Activated CD4-positive, alpha-beta memory T cell treated with anti-CD3 and anti-CD28 coated beads for 36 hours (primary cell): ENCODE data around the gene MCOLN3. TPM values are rescaled to one million over a fixed set of nuclear protein-coding genes. Genes with fewer than 3 reads are reported as not detected.

Experiments used
- CTCF ChIA-PET: fragments of 350-600 bp; sonication (Branson Sonifier 250); formaldehyde crosslinking; loops from one replicate; lab custom pipeline; 2021; ENCODE audit warnings: antibody characterized with exemption, inconsistent platforms; lab: Charles Lee
- POLR2A ChIA-PET: fragments of 350-600 bp; sonication (Branson Sonifier 250); formaldehyde crosslinking; loops from one replicate; lab custom pipeline; 2021; ENCODE audit warnings: antibody characterized with exemption; lab: Charles Lee
- DNase-seq: peaks from one replicate; pipeline ENCODE4 v3.0.0-alpha.2; 2020
- H3K27ac Mint-ChIP-seq: one replicate; pipeline ENCODE4 v1.8.0; 2021; ENCODE audit warnings: mixed read lengths
- H3K27me3 Mint-ChIP-seq: one replicate; pipeline ENCODE4 v1.8.0; 2021; ENCODE audit warnings: mixed read lengths
- H3K36me3 Mint-ChIP-seq: one replicate; pipeline ENCODE4 v1.8.0; 2021; ENCODE audit warnings: mixed read lengths
- H3K4me1 Mint-ChIP-seq: one replicate; pipeline ENCODE4 v1.8.0; 2021; ENCODE audit warnings: low read depth, mixed read lengths
- H3K4me3 Mint-ChIP-seq: one replicate; pipeline ENCODE4 v1.8.0; 2021; ENCODE audit warnings: mild to moderate bottlenecking, mixed read lengths
- H3K9me3 Mint-ChIP-seq: one replicate; pipeline ENCODE4 v1.8.0; 2021; ENCODE audit warnings: mixed read lengths
- intact Hi-C: fragments of 100-400 bp; cut with micrococcal nuclease; formaldehyde crosslinking; loops from one replicate; pipeline ENCODE4 v1.15.1; 2023
- total RNA-seq, 2 experiments: library from RNA; stranded (reverse); gene quantifications; one replicate each; pipeline ENCODE4 v1.2.3, GENCODE V29; 2021

The MCOLN3 gene
- total RNA-seq = under 1 TPM; 0.22 to 0.62 TPM

GRCh38 chr1:85048296-85049064, at the start of gene MCOLN3:
MCOLN3 (minus strand) TSS chr1:85048500; CDS start chr1:85045360, 3,140 bp downstream.
- peak; percentile 54 for DNase-seq
- no peak within 1 kb of the TSS for H3K27ac Mint-ChIP-seq
- CTCF ChIA-PET = interaction anchor here (1.0 to 3.6 kb wide), 5 partner anchors 10 to 211 kb away, joined by 3 to 18 read pairs (median 4); partner anchors contain the start of gene C1orf52
- no peaks in the 10 kb centered on the region for H3K9me3 Mint-ChIP-seq
- H3K4me3 Mint-ChIP-seq = peak within 1 kb of the TSS; percentile 64
- intact Hi-C loops = loop anchor here (1.0 to 10.0 kb wide), 2 partner anchors 49 to 186 kb away; no protein-coding TSS in a partner anchor
- POLR2A ChIA-PET = interaction anchor here (1.2 kb wide), 1 partner anchor 103 kb away, joined by 3 read pairs; no protein-coding TSS in a partner anchor
- H3K27me3 Mint-ChIP-seq = peaks cover 39% of the 10 kb centered on the region
- H3K4me1 Mint-ChIP-seq = peaks cover 17% of the 10 kb centered on the region
- H3K36me3 Mint-ChIP-seq = no peaks in the 10 kb centered on the region

DNA sequence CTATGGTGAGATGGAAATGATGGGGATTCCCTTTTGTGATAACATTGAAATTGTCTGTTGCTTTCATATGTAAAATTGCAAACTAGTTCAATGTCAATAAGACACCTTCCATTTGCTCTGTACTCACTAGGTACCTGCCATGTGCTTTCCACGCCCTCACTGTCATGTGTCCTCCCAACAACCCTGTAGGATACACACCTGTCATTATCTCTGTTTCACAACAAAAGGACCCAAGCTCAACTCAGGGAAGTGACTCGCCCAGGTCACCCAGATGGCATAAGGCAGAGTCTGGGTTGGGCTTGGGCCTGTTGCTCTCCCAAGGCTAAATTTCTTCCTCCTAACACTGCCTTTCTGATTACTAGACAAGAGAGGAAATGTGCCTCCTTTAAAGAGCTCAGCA, 45.3 kb upstream of the MCOLN3 start:
- H3K27ac Mint-ChIP-seq = no peak overlapping the region
- peaks cover 7% of the 10 kb centered on the region for H3K4me1 Mint-ChIP-seq
- no peak for DNase-seq
- no peaks in the 10 kb centered on the region for H3K9me3 Mint-ChIP-seq
- no peak overlapping the region for H3K4me3 Mint-ChIP-seq
- ChIA-PET POLR2A (no interaction called here), CTCF (interaction anchor here (1.2 kb wide), 1 partner anchor 15 kb away, joined by 4 read pairs; no protein-coding TSS in a partner anchor)
- no peaks in the 10 kb centered on the region for H3K36me3 Mint-ChIP-seq
- intact Hi-C loops = loop anchor here (5.0 kb wide), 1 partner anchor 146 kb away; no protein-coding TSS in a partner anchor
- peaks cover 6% of the 10 kb centered on the region for H3K27me3 Mint-ChIP-seq

DNA sequence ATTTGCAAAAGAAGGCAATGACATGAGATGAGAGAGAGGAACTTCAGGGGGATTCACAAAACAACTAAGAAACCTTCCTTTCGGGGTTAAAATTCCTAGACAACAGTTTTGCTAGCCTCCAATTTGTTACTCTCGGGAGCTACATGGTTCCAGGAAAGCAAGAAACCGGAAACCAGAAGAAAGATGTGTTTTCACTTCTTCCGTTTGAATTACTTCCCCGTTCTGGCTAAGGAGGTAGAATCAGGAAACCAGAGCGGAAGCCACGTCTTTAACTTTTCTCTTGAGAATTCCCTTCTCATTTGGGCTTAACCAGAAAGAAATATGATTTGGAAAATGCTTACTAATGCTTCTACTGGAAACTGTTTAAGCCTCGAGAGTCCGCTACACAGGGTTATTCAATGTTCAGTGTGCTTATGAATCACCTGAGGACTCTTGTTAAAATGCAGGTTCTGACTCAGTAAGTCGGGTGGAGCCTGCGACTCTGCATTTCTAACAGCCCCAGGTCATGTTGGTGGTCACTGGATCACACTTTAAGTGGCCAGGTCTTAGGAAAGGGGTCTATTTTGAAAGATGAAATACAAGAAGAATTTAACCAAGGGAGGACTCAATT, 43.5 kb upstream of the MCOLN3 start:
- peak; percentile 53 for DNase-seq
- CTCF ChIA-PET = interaction anchor here (1.1 kb wide), 1 partner anchor 147 kb away, joined by 5 read pairs; no protein-coding TSS in a partner anchor
- peak overlapping the region; percentile 49 for H3K4me3 Mint-ChIP-seq

DNA sequence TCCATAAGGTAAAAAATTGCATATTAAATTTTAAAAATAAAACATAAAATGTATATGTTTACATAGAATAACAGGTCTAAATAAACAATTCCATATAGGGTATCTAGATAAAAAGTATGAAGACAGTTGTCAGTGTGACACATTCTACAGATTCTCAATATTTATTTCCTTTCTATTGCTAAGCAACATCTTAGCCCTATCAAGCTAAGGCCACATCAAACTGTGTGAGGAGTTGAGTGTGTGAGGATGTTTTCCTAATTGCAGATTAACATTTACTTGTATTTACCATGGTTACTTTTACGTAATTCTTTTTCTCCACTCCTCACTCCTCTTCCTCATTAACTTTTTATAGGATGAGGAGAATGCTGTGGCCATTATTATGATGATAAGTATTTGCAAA, 41.9 kb upstream of the MCOLN3 start:
- Mint-ChIP-seq H3K9me3 (no peaks in the 10 kb centered on the region), H3K27ac (no peak overlapping the region), H3K36me3 (no peaks in the 10 kb centered on the region), H3K4me3 (no peak overlapping the region), H3K4me1 (peaks cover 7% of the 10 kb centered on the region), H3K27me3 (peaks cover 6% of the 10 kb centered on the region)
- intact Hi-C loops = loop anchor here (5.0 kb wide), 1 partner anchor 143 kb away; no protein-coding TSS in a partner anchor
- ChIA-PET POLR2A (no interaction called here), CTCF (no interaction called here)
- DNase-seq = no peak

More for the DNA sequence above, 43.5 kb upstream of the MCOLN3 start:
- intact Hi-C loops = loop anchor here (5.0 kb wide), 1 partner anchor 144 kb away; no protein-coding TSS in a partner anchor
- Mint-ChIP-seq H3K4me1 (peaks cover 7% of the 10 kb centered on the region), H3K9me3 (no peaks in the 10 kb centered on the region), H3K36me3 (no peaks in the 10 kb centered on the region), H3K27ac (no peak overlapping the region), H3K27me3 (peaks cover 6% of the 10 kb centered on the region)
- POLR2A ChIA-PET = no interaction called here

GRCh38 chr1:85089203-85089602, 40.9 kb upstream of the MCOLN3 start:
- POLR2A ChIA-PET = no interaction called here
- no peak for DNase-seq
- Mint-ChIP-seq H3K27ac (no peak overlapping the region), H3K36me3 (no peaks in the 10 kb centered on the region), H3K27me3 (peaks cover 8% of the 10 kb centered on the region), H3K9me3 (no peaks in the 10 kb centered on the region), H3K4me1 (peaks cover 7% of the 10 kb centered on the region), H3K4me3 (no peak overlapping the region)
- intact Hi-C loops = no loop called here
- CTCF ChIA-PET = interaction anchor here (0.6 kb wide), 1 partner anchor 151 kb away, joined by 4 read pairs; no protein-coding TSS in a partner anchor

GRCh38 chr1:85088408-85088784, 40.1 kb upstream of the MCOLN3 start:
- Mint-ChIP-seq H3K9me3 (no peaks in the 10 kb centered on the region), H3K4me1 (peaks cover 7% of the 10 kb centered on the region)
- CTCF ChIA-PET = no interaction called here

DNA sequence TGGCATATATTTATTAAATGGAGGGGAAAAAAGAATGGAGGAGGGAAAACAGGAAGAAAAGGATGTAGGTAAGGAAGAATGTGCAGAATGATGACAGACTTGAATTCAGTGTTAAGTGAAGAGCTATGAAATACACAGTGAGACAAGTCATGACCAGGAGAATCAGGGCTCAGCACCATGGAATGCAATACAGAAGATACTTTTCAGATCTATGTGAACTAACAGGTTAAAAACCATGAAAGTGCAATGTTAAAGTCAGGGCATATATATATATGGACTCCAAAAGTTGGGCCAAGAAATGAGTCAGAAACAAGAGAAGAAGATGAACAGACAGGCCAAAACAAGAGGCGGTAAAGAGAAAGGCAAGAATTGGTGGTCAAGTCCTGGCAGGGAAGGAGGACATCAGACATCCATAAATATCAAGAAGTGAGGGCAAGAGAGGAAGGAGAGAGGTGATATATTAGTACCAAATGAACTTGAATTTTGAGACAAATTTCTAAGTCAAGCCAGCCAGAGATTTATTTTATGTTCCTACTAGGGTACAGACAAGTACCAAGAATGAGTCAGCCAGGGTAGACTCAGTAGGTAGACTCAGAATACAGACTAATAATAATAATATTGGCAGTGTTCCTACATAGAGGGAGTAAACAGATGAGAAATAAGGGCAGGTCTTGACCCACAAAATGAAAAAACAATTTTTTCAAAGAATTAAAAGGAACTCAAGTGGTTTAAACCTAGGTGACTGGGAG, 39.5 kb upstream of the MCOLN3 start:
- CTCF ChIA-PET = no interaction called here
- DNase-seq = no peak
- Mint-ChIP-seq H3K27ac (no peak overlapping the region), H3K36me3 (no peaks in the 10 kb centered on the region), H3K4me1 (peaks cover 7% of the 10 kb centered on the region), H3K27me3 (peaks cover 10% of the 10 kb centered on the region), H3K4me3 (no peak overlapping the region), H3K9me3 (no peaks in the 10 kb centered on the region)
- intact Hi-C loops = no loop called here
- POLR2A ChIA-PET = no interaction called here

More at GRCh38 chr1:85088408-85088784, 40.1 kb upstream of the MCOLN3 start:
- Mint-ChIP-seq H3K27ac (no peak overlapping the region), H3K4me3 (no peak overlapping the region), H3K27me3 (peaks cover 8% of the 10 kb centered on the region), H3K36me3 (no peaks in the 10 kb centered on the region)
- no peak for DNase-seq
- POLR2A ChIA-PET = no interaction called here
- intact Hi-C loops = no loop called here

DNA sequence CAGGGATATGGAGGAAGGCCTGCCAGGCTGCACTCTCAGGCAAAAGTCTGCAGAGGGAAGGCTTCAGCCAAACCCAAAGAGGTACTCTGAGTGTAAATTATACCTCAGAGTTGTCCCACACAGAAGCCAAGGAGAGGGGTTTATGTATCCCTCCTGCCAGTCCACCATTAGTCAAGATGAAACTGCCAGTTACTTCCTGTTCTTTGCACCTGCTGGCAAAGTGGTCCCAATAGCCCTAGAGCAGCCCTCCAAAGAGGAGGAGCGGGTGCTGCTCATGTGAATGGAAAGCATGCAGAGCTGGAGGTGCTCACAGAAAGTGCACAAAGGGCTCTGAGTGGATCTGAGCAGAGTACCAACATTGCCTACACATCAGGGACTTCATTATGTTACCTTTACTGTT, 37.1 kb upstream of the MCOLN3 start:
- no peak overlapping the region for H3K4me3 Mint-ChIP-seq
- H3K27ac Mint-ChIP-seq = no peak overlapping the region
- no peaks in the 10 kb centered on the region for H3K36me3 Mint-ChIP-seq
- H3K4me1 Mint-ChIP-seq = no peaks in the 10 kb centered on the region
- H3K9me3 Mint-ChIP-seq = no peaks in the 10 kb centered on the region
- H3K27me3 Mint-ChIP-seq = peaks cover 8% of the 10 kb centered on the region
- ChIA-PET POLR2A (no interaction called here), CTCF (no interaction called here)
- intact Hi-C loops = no loop called here
- no peak for DNase-seq

- CTCF ChIA-PET = interaction anchor here (1.4 kb wide), 1 partner anchor 134 kb away, joined by 12 read pairs; no protein-coding TSS in a partner anchor
- DNase-seq = no peak
- Mint-ChIP-seq H3K36me3 (no peaks in the 10 kb centered on the region), H3K9me3 (peaks cover 9% of the 10 kb centered on the region), H3K4me3 (no peak overlapping the region), H3K4me1 (no peaks in the 10 kb centered on the region), H3K27ac (no peak overlapping the region), H3K27me3 (peaks cover 6% of the 10 kb centered on the region)
- intact Hi-C loops = loop anchor here (1.0 kb wide), 1 partner anchor 134 kb away; no protein-coding TSS in a partner anchor
- POLR2A ChIA-PET = no interaction called here
Observed at GRCh38 chr1:85078903-85079302, 30.6 kb upstream of the MCOLN3 start.

GRCh38 chr1:85074365-85074964, 26.2 kb upstream of the MCOLN3 start:
- no peak for DNase-seq
- ChIA-PET CTCF (no interaction called here), POLR2A (no interaction called here)
- H3K9me3 Mint-ChIP-seq = peaks cover 9% of the 10 kb centered on the region
- H3K27ac Mint-ChIP-seq = no peak overlapping the region
- intact Hi-C loops = no loop called here
- H3K4me1 Mint-ChIP-seq = no peaks in the 10 kb centered on the region
- no peaks in the 10 kb centered on the region for H3K27me3 Mint-ChIP-seq
- H3K36me3 Mint-ChIP-seq = no peaks in the 10 kb centered on the region
- H3K4me3 Mint-ChIP-seq = no peak overlapping the region

DNA sequence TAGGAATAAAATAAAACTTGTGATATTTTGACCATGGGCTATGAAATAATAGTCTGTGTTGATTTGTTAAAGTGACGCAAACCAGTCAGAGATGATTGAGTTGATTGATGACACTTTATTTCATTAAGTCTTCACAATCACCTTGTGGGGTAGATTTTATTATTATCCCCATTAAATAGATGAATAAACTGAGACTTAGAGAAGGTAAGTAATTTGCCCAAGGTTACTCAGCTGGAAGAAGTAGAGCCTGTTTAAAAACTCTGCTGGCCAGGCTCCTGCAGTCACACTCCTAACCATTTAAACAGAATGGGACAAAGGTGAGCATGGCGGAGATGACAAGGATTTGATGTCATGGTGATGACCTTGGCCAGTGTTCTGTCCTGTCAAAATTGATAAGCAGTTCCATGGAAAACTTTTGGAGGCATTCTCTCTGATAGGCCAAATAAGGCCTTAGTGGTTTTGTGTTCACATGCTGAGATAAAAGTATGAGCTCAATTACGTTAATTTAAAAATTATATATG, 22.7 kb upstream of the MCOLN3 start:
- peaks cover 2% of the 10 kb centered on the region for H3K27me3 Mint-ChIP-seq

More for the DNA sequence above, 22.7 kb upstream of the MCOLN3 start:
- Mint-ChIP-seq H3K4me3 (no peak overlapping the region), H3K9me3 (peaks cover 9% of the 10 kb centered on the region), H3K4me1 (no peaks in the 10 kb centered on the region), H3K27ac (no peak overlapping the region), H3K36me3 (no peaks in the 10 kb centered on the region)
- no peak for DNase-seq
- ChIA-PET POLR2A (no interaction called here), CTCF (no interaction called here)
- intact Hi-C loops = no loop called here
